H1 (cell line): ENCODE measurements around the gene ELMO1. TPM values are rescaled to one million over a fixed set of nuclear protein-coding genes. Genes with fewer than 3 reads are reported as not detected.

Source experiments
- CTCF ChIA-PET: fragments of 300-600 bp; sonication (Branson Sonifier 250); formaldehyde crosslinking; loops from one replicate; lab custom pipeline; 2021; ENCODE audit not compliant: partially characterized antibody; lab: Charles Lee
- POLR2A ChIA-PET: fragments of 300-600 bp; sonication (Branson Sonifier 250); formaldehyde crosslinking; loops from one replicate; lab custom pipeline; 2021; ENCODE audit warnings: inconsistent platforms; ENCODE audit not compliant: partially characterized antibody; lab: Charles Lee
- DNase-seq, 2 experiments: peaks; one replicate each; pipeline versions ENCODE4 v3.0.0 to v3.0.0-alpha.2; 2010 to 2022; ENCODE audit warnings: low spot score in 2 of 2, low read depth in 1 of 2, mixed read lengths in 1 of 2
- FAIRE-seq: peaks from 2 replicates; lab custom pipeline; 2011; peaks lifted over from hg19 to GRCh38; lab: Jason Lieb, UNC
- H2AFZ ChIP-seq: 2 replicates; pipeline ENCODE4 v1.8.1; 2012; ENCODE audit warnings: low read length, inconsistent platforms
- H2AK5ac ChIP-seq: 2 replicates; pipeline ENCODE4 v1.6.1; 2013; ENCODE audit warnings: low read depth, low read length
- H2BK120ac ChIP-seq: replicated peaks from 2 replicates; pipeline ENCODE3; 2013; ENCODE audit warnings: low read depth, low read length, inconsistent platforms
- H2BK12ac ChIP-seq: 2 replicates; pipeline ENCODE4 v1.6.1; 2013; ENCODE audit warnings: low read depth, low read length
- H2BK15ac ChIP-seq: 2 replicates; pipeline ENCODE4 v1.6.1; 2013; ENCODE audit warnings: low read length
- H2BK20ac ChIP-seq: 2 replicates; pipeline ENCODE4 v1.6.1; 2013; ENCODE audit warnings: low read length
- H2BK5ac ChIP-seq: 2 replicates; pipeline ENCODE4 v1.6.1; 2013; ENCODE audit warnings: low read depth, low read length
- H3K14ac ChIP-seq: 2 replicates; pipeline ENCODE4 v1.6.1; 2013; ENCODE audit warnings: inconsistent platforms; ENCODE audit not compliant: insufficient read length
- H3K18ac ChIP-seq: 2 replicates; pipeline ENCODE4 v1.6.1; 2013; ENCODE audit warnings: low read length; ENCODE audit errors: extremely low read depth
- H3K23ac ChIP-seq: 2 replicates; pipeline ENCODE4 v1.6.1; 2013; ENCODE audit warnings: inconsistent platforms; ENCODE audit not compliant: insufficient read length
- H3K23me2 ChIP-seq: 2 replicates; pipeline ENCODE4 v1.6.1; 2013; ENCODE audit warnings: low read depth, low read length
- H3K27ac ChIP-seq: 2 replicates; pipeline ENCODE4 v1.6.1; 2011; ENCODE audit warnings: low read depth, low read length, inconsistent platforms
- H3K27me3 ChIP-seq, 4 experiments: replicated peaks in 1 of 4; 1 replicate in 1 of 4; 2 replicates in 3 of 4; pipeline versions ENCODE4 v1.6.1 to v1.8.1; 2011 to 2013; ENCODE audit warnings: low read length in 3 of 4, mild to moderate bottlenecking in 3 of 4, inconsistent platforms in 2 of 4, mixed read lengths in 2 of 4, moderate library complexity in 1 of 4; ENCODE audit not compliant: control insufficient read depth in 3 of 4, insufficient read depth in 3 of 4; ENCODE audit errors: extremely low read depth in 1 of 4
- H3K36me3 ChIP-seq, 4 experiments: 2 replicates each; pipeline versions ENCODE4 v1.6.1 to v1.8.1; 2011 to 2013; ENCODE audit warnings: mild to moderate bottlenecking in 4 of 4, low read length in 3 of 4, moderate library complexity in 2 of 4, control low read depth in 1 of 4, inconsistent platforms in 1 of 4; ENCODE audit not compliant: insufficient read depth in 4 of 4, control insufficient read depth in 2 of 4
- H3K4ac ChIP-seq: replicated peaks from 2 replicates; pipeline ENCODE3; 2013; ENCODE audit warnings: low read length, low read depth, mixed read lengths, inconsistent platforms; ENCODE audit not compliant: insufficient read length
- H3K4me1 ChIP-seq, 4 experiments: replicated peaks in 1 of 4; 1 replicate in 1 of 4; 2 replicates in 3 of 4; pipeline versions ENCODE4 v1.6.1 to v1.8.1; 2011 to 2013; ENCODE audit warnings: low read length in 3 of 4, inconsistent platforms in 2 of 4, mixed read lengths in 1 of 4; ENCODE audit not compliant: insufficient read depth in 4 of 4, control insufficient read depth in 3 of 4
- H3K4me2 ChIP-seq, 2 experiments: 2 replicates each; pipeline versions ENCODE4 v1.6.1 to v1.8.1; 2011 to 2013; ENCODE audit warnings: low read depth in 2 of 2, low read length in 2 of 2, control low read depth in 1 of 2, inconsistent platforms in 1 of 2, mild to moderate bottlenecking in 1 of 2; ENCODE audit not compliant: insufficient read depth in 1 of 2
- H3K4me3 ChIP-seq, 4 experiments: fragments of 200-600, 300-600 bp in 1 of 4; sonication (generic), shearing (Covaris generic), sonication (Bioruptor Twin) in 1 of 4; 2 replicates each; pipeline versions ENCODE4 v1.5.1 to v1.8.1; 2011 to 2016; ENCODE audit warnings: low read length in 4 of 4, low read depth in 3 of 4, control low read depth in 2 of 4, inconsistent platforms in 2 of 4, mild to moderate bottlenecking in 2 of 4, mixed read lengths in 1 of 4, moderate library complexity in 1 of 4; ENCODE audit not compliant: insufficient read depth in 2 of 4; ENCODE audit errors: extremely low read depth in 1 of 4
- H3K56ac ChIP-seq: replicated peaks from 2 replicates; pipeline ENCODE3; 2013; ENCODE audit warnings: low read depth, mild to moderate bottlenecking, mixed read lengths, low read length, inconsistent platforms; ENCODE audit not compliant: insufficient read length
- H3K79me1 ChIP-seq: 2 replicates; pipeline ENCODE4 v1.6.1; 2013; ENCODE audit warnings: low read depth, low read length, control low read depth
- H3K79me2 ChIP-seq, 2 experiments: 2 replicates each; pipeline versions ENCODE4 v1.6.1 to v1.8.1; 2012 to 2013; ENCODE audit warnings: low read length in 2 of 2, mild to moderate bottlenecking in 2 of 2, inconsistent platforms in 1 of 2; ENCODE audit not compliant: insufficient read depth in 2 of 2, control insufficient read depth in 1 of 2
- H3K9ac ChIP-seq, 4 experiments: replicated peaks in 1 of 4; 1 replicate in 1 of 4; 2 replicates in 3 of 4; pipeline versions ENCODE4 v1.6.1 to v1.8.1; 2011 to 2013; ENCODE audit warnings: low read depth in 3 of 4, low read length in 3 of 4, control low read depth in 2 of 4, mild to moderate bottlenecking in 2 of 4, moderate library complexity in 2 of 4, inconsistent platforms in 1 of 4; ENCODE audit errors: extremely low read depth in 1 of 4
- H3K9me3 ChIP-seq, 2 experiments: 2 replicates each; pipeline versions ENCODE4 v1.6.1 to v1.8.1; 2012 to 2013; ENCODE audit warnings: mild to moderate bottlenecking in 2 of 2, moderate library complexity in 2 of 2, control low read depth in 1 of 2, inconsistent platforms in 1 of 2, low read depth in 1 of 2, low read length in 1 of 2, mixed read lengths in 1 of 2; ENCODE audit not compliant: insufficient read depth in 2 of 2
- H4K20me1 ChIP-seq, 2 experiments: replicated peaks in 1 of 2; 2 replicates each; pipeline versions ENCODE3 to v1.8.1; 2011 to 2013; ENCODE audit warnings: inconsistent platforms in 2 of 2, low read length in 2 of 2, mild to moderate bottlenecking in 1 of 2; ENCODE audit not compliant: insufficient read depth in 2 of 2, control insufficient read depth in 1 of 2
- H4K5ac ChIP-seq: 2 replicates; pipeline ENCODE4 v1.6.1; 2013; ENCODE audit warnings: low read length, low read depth, mixed read lengths, inconsistent platforms; ENCODE audit not compliant: insufficient read length
- H4K8ac ChIP-seq: 2 replicates; pipeline ENCODE4 v1.8.0; 2013; ENCODE audit warnings: mild to moderate bottlenecking, moderate library complexity, low read length, inconsistent platforms; ENCODE audit not compliant: insufficient read depth; ENCODE audit errors: extremely low read depth
- H4K91ac ChIP-seq: replicated peaks from 2 replicates; pipeline ENCODE3; 2013; ENCODE audit warnings: low read length, mixed read lengths, inconsistent platforms; ENCODE audit not compliant: insufficient read length
- ATF2 ChIP-seq: IDR thresholded peaks from 2 replicates; pipeline ENCODE4 v1.6.1; 2012; ENCODE audit warnings: low read length, inconsistent platforms
- ATF3 ChIP-seq: IDR thresholded peaks from 2 replicates; pipeline ENCODE4 v1.6.1; 2011; ENCODE audit warnings: low read depth, mild to moderate bottlenecking, low read length; ENCODE audit not compliant: insufficient read depth
- CBX8 ChIP-seq: fragments of 300-800, 300-1000 bp; sonication (generic); IDR thresholded peaks from 2 replicates; pipeline ENCODE4 v1.7.1; 2016; ENCODE audit warnings: low read depth, low read length, borderline replicate concordance
- CEBPB ChIP-seq: IDR thresholded peaks from 2 replicates; pipeline ENCODE4 v1.6.1; 2012; ENCODE audit warnings: low read depth, low read length
- CTBP2 ChIP-seq: IDR thresholded peaks from 2 replicates; pipeline ENCODE4 v1.7.0; 2011; ENCODE audit warnings: borderline replicate concordance, mild to moderate bottlenecking, moderate library complexity, mixed read lengths, low read length; ENCODE audit not compliant: insufficient read depth, insufficient read length
- KDM1A ChIP-seq: fragments of 200-600, 300-600 bp; sonication (generic); IDR thresholded peaks from 2 replicates; pipeline ENCODE4 v1.7.1; 2016; ENCODE audit warnings: mild to moderate bottlenecking, low read length, borderline replicate concordance
- MAFK ChIP-seq: IDR thresholded peaks from 2 replicates; pipeline ENCODE4 v1.6.1; 2012; ENCODE audit warnings: low read depth, mild to moderate bottlenecking, improper control_type of control experiment, low read length
- POLR2AphosphoS5 ChIP-seq: IDR thresholded peaks from 2 replicates; pipeline ENCODE4 v1.6.1; 2011; ENCODE audit warnings: low read depth, low read length
- SP1 ChIP-seq: IDR thresholded peaks from 2 replicates; pipeline ENCODE4 v1.6.1; 2011; ENCODE audit warnings: low read depth, low read length
- YY1 ChIP-seq: IDR thresholded peaks from 2 replicates; pipeline ENCODE4 v1.6.1; 2011; ENCODE audit warnings: low read depth, mild to moderate bottlenecking, low read length
- WGBS, 2 experiments: shearing (Covaris generic) in 1 of 2; methylation state at CpG; one replicate each; pipeline versions ENCODE4 v1.1.6 to v1.1.7; 2013 to 2015; ENCODE audit warnings: low lambda C conversion rate in 2 of 2, mixed read lengths in 2 of 2, inconsistent platforms in 1 of 2, low coverage in 1 of 2, missing lambda C conversion rate in 1 of 2; ENCODE audit not compliant: insufficient replicate concordance in 2 of 2, insufficient coverage in 1 of 2, insufficient read length in 1 of 2; ENCODE audit errors: extremely low coverage in 1 of 2, missing lambda C conversion rate in 1 of 2; 5-methylcytosine and 5-hydroxymethylcytosine counted together
- polyA plus RNA-seq, 7 experiments: library from polyadenylated mRNA; depleted of rRNA in 3 of 7; stranded (reverse) in 5 of 7; unstranded in 2 of 7; fragments of >200 nt in 5 of 7; fragments of 200-250 nt in 2 of 7; gene quantifications; 1 replicate in 5 of 7; 2 replicates in 1 of 7; 4 replicates in 1 of 7; pipeline versions ENCODE4 v1.2.1 to v1.2.3, GENCODE V29; 2011 to 2013; ENCODE audit warnings: missing spikeins in 2 of 7, mixed read lengths in 2 of 7
- total RNA-seq: library from RNA; stranded (reverse); fragmentation: NEBNext Ultra II Directional; extraction: Animal tissue kit (Norgen Biotek cat#: 25700); gene quantifications from 2 replicates; pipeline ENCODE4 v1.2.1, GENCODE V29; 2021

ELMO1 gene
- total and polyA plus RNA-seq, 2 of the 8 experiments (the other 6 are each of a cell fraction or from before 2014, with no cell fraction given): 18.4 to 21.0 TPM

- Histone ChIP-seq H3K14ac (no peak overlapping the region), H4K8ac (no peak overlapping the region), H3K4ac (no peak overlapping the region), H4K91ac (no peak overlapping the region), H3K23ac (no peak overlapping the region), H3K9ac (no peak overlapping the region), H3K27me3 (no peaks in the 10 kb centered on the region), H3K27ac (no peak overlapping the region), H4K20me1 (no peaks in the 10 kb centered on the region), H2AK5ac (no peak overlapping the region), H3K23me2 (no peaks in the 10 kb centered on the region), H4K5ac (no peak overlapping the region), H3K36me3 (0 out of 8 replicates have a peak, but pooled peaks cover 0 to 3% (median 0%) of the 10 kb centered on the region in 4 experiments), H3K79me1 (no peaks in the 10 kb centered on the region), H3K18ac (no peak overlapping the region), H2AFZ (no peak overlapping the region), H3K4me3 (no peak overlapping the region), H2BK12ac (no peak overlapping the region), H3K4me1 (peaks cover 4 to 12% (median 10%) of the 10 kb centered on the region in 4 experiments; a peak in 6 of 7 replicates), H2BK120ac (no peak overlapping the region), H3K4me2 (no peak overlapping the region), H3K79me2 (no peaks in the 10 kb centered on the region), H2BK15ac (no peak overlapping the region), H2BK20ac (no peak overlapping the region), H3K56ac (no peak overlapping the region), H3K9me3 (no peaks in the 10 kb centered on the region), H2BK5ac (no peak overlapping the region)
- TF ChIP-seq ATF2: no peak
- TF ChIP-seq CTBP2: no peak
- TF ChIP-seq MAFK: no peak
- no peak for TF ChIP-seq CBX8
- no peak for TF ChIP-seq POLR2AphosphoS5
- no peak for TF ChIP-seq CEBPB
- no peak for TF ChIP-seq KDM1A
- TF ChIP-seq YY1: no peak
- TF ChIP-seq SP1: no peak
- no peak for TF ChIP-seq ATF3
- CTCF ChIA-PET: interaction anchor here (0.6 to 2.5 kb wide), 4 partner anchors 11 to 752 kb away, joined by 3 to 7 read pairs (median 5); no protein-coding TSS in a partner anchor
- DNase-seq (no peak), FAIRE-seq (no peak)
- POLR2A ChIA-PET: no interaction called here
- WGBS, 2 experiments: 87% methylated on average over 8 of the region's 8 CpGs; no CpG with 5 or more reads in 1 of the 2 experiments
Measured at GRCh38 chr7:37212556-37212955, 236.1 kb downstream of the ELMO1 start.
